NB4 (cell line): Measurements from ENCODE around the gene GVQW3.

Source experiments
- DNase-seq: peaks from one replicate; pipeline ENCODE4 v3.0.0; 2010; ENCODE audit warnings: low read depth
- H3K4me3 ChIP-seq: one replicate; pipeline ENCODE4 v1.5.1; 2011; ENCODE audit warnings: mild to moderate bottlenecking, low read depth, low read length, moderate library complexity
- CTCF ChIP-seq: IDR thresholded peaks from one replicate; pipeline ENCODE4 v1.5.1; 2012; ENCODE audit warnings: low read depth, low read length
- MAX ChIP-seq: IDR thresholded peaks from 2 replicates; pipeline ENCODE4 v1.6.1; 2011; ENCODE audit warnings: low read depth, low read length
- MYC ChIP-seq: IDR thresholded peaks from 2 replicates; pipeline ENCODE4 v1.6.1; 2011; ENCODE audit warnings: low read depth, low read length
- POLR2A ChIP-seq: IDR thresholded peaks from 2 replicates; pipeline ENCODE4 v1.6.1; 2011; ENCODE audit warnings: mild to moderate bottlenecking; ENCODE audit not compliant: insufficient read length; ENCODE audit errors: extremely low read depth

The GVQW3 gene

GRCh38 chr11:76388408-76388807, 7.3 kb downstream of the GVQW3 start:
- TF ChIP-seq POLR2A (no peak), MYC (no peak), CTCF (no peak), MAX (no peak)
- DNase-seq, result no peak

GRCh38 chr11:76391021-76391420, 9.9 kb downstream of the GVQW3 start:
- no peak for DNase-seq
- no peak for TF ChIP-seq CTCF
- no peak overlapping the region for H3K4me3 ChIP-seq

More at GRCh38 chr11:76388408-76388807, 7.3 kb downstream of the GVQW3 start:
- H3K4me3 ChIP-seq, result no peak overlapping the region

DNA sequence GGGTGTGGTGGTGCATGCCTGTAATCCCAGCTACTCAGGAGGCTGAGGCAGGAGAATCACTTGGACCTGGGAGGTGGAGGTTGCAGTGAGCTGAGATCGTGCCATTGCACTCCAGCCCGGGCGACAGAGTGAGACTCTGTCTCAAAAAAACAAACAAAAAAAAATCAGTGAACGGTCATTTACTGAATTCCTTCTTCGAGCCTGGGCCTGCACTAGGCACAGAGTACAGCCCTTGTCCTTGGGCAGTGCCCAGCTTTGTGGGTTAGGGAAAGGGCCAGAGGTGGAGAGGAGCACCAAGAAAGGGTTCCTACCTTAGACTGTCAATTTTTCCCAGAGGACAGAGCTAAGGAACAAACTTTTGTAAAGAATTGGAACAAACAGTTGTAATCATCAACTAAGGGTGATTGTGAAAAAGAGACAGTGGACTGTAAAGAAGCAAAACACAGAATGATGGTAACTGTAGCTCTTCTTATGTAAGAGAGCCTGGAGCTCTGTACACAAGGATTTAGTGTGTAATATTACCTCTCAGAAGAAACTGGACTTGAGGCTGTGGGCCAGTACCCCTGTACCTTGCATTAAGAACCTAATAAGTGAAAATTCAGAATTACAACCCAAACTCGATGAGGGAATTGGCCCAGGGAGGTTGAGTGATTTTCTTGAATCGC, 10.8 kb downstream of the GVQW3 start:
- no peak for DNase-seq
- H3K4me3 ChIP-seq, result no peak overlapping the region

DNA sequence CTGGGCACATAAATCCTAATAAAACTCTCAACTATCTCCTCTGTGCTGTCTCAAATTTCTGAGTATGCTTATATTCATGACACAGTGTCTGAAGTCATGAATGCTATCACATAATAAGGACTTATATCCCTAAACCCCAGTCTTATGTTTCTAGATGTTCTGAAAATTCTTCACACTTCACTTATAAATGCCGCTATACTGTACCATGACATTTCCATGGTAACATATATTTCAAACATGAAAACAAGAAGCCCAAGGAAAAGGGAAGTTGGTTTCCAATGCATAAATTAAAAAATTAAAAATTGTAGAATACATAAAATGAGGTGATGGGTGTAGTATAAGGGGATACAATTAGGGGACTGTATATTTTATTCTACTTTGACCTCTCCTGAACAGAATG, 11.7 kb downstream of the GVQW3 start:
- DNase-seq, result no peak
- TF ChIP-seq MYC, result no peak
- TF ChIP-seq POLR2A, result no peak
- no peak for TF ChIP-seq MAX

More for the DNA sequence above, 10.8 kb downstream of the GVQW3 start:
- no peak for TF ChIP-seq CTCF
- TF ChIP-seq MYC, result no peak
- no peak for TF ChIP-seq POLR2A
- no peak for TF ChIP-seq MAX

DNA sequence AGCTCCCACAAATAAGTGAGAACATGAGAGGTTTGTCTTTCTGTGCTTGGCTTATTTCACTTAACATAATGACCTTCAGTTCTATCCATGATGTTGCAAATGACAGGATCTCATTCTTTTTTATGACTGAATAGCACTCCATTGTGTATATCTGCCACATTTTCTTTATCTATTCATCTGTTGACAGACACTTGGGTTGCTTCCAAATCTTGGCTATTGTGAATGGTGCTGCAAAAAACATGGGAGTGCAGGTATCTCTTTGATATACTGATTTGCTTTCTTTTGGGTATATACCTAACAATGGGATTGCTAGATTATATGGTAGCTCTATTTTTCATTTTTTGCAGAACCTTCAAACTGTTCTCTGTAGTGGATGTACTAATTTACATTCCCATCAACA, 13.3 kb downstream of the GVQW3 start:
- no peak for DNase-seq
- H3K4me3 ChIP-seq, result no peak overlapping the region
- TF ChIP-seq CTCF (no peak), MYC (no peak), MAX (no peak), POLR2A (no peak)

More for the DNA sequence above, 11.7 kb downstream of the GVQW3 start:
- no peak overlapping the region for H3K4me3 ChIP-seq

- no peak for DNase-seq
- TF ChIP-seq MAX, result no peak
- no peak for TF ChIP-seq MYC
- TF ChIP-seq CTCF, result no peak
- no peak for TF ChIP-seq POLR2A
- no peak overlapping the region for H3K4me3 ChIP-seq
Measured at GRCh38 chr11:76395296-76395695, 14.2 kb downstream of the GVQW3 start.
